NCI-H1694 treated with DMSO at 0.1 percent for 48 hours (cell line): ENCODE data around the gene CARMIL1.
"Not testable (repeated sequence)": the region's sequence is repeated elsewhere in the genome, so short reads cannot be mapped to it uniquely, and the experiment has no call there.

Experiments
- DNase-seq: peaks from one replicate; lab custom pipeline; 2025; lab: John Stamatoyannopoulos, UW

The CARMIL1 gene

GRCh38 chr6:25277386-25277785 lies 1.8 kb upstream of the CARMIL1 start:
- DNase-seq: no peak

- no peak for DNase-seq
Measured at GRCh38 chr6:25277857-25278256, 1.3 kb upstream of the CARMIL1 start.

- DNase-seq: no peak
Measured at GRCh38 chr6:25278261-25278913, 787 bp upstream of the CARMIL1 start.

GRCh38 chr6:25279748-25280343 lies 672 bp downstream of the CARMIL1 start:
- DNase-seq: no peak

- DNase-seq: no peak
Measured at GRCh38 chr6:25280344-25281074, 1.3 kb downstream of the CARMIL1 start.

GRCh38 chr6:25286891-25287290 lies 7.7 kb downstream of the CARMIL1 start:
- DNase-seq: no peak

- no peak for DNase-seq
Measured at GRCh38 chr6:25287941-25288340, 8.8 kb downstream of the CARMIL1 start.

- no peak for DNase-seq
Measured at GRCh38 chr6:25288518-25288917, 9.3 kb downstream of the CARMIL1 start.

GRCh38 chr6:25290306-25291060 lies 11.3 kb downstream of the CARMIL1 start:
- DNase-seq: no peak

GRCh38 chr6:25292384-25292783 lies 13.2 kb downstream of the CARMIL1 start:
- no peak for DNase-seq

GRCh38 chr6:25295651-25296050 lies 16.5 kb downstream of the CARMIL1 start:
- no peak for DNase-seq

- no peak for DNase-seq
Measured at GRCh38 chr6:25296217-25296905, 17.2 kb downstream of the CARMIL1 start.

- DNase-seq: no peak
Measured at GRCh38 chr6:25297039-25297441, 17.9 kb downstream of the CARMIL1 start.

- no peak for DNase-seq
Measured at GRCh38 chr6:25297823-25298522, 18.8 kb downstream of the CARMIL1 start.

- DNase-seq: not testable (repeated sequence)
Measured at GRCh38 chr6:25298523-25298865, 19.3 kb downstream of the CARMIL1 start.

GRCh38 chr6:25301362-25301761 lies 22.2 kb downstream of the CARMIL1 start:
- no peak for DNase-seq

- no peak for DNase-seq
Measured at GRCh38 chr6:25302151-25302550, 23.0 kb downstream of the CARMIL1 start.

- no peak for DNase-seq
Measured at GRCh38 chr6:25302677-25303128, 23.5 kb downstream of the CARMIL1 start.

- DNase-seq: no peak
Measured at GRCh38 chr6:25303254-25303653, 24.1 kb downstream of the CARMIL1 start.

GRCh38 chr6:25306379-25306778 lies 27.2 kb downstream of the CARMIL1 start:
- DNase-seq: no peak

GRCh38 chr6:25307805-25308494 lies 28.8 kb downstream of the CARMIL1 start:
- no peak for DNase-seq
